ENCODE data around the gene SGCA. TPM values are rescaled to one million over a fixed set of nuclear protein-coding genes. Genes with fewer than 3 reads are reported as not detected.

Gene SGCA
- total and polyA plus RNA-seq, 2 experiments from 2014 or later, result 0.19 TPM; not detected in 1

DNA sequence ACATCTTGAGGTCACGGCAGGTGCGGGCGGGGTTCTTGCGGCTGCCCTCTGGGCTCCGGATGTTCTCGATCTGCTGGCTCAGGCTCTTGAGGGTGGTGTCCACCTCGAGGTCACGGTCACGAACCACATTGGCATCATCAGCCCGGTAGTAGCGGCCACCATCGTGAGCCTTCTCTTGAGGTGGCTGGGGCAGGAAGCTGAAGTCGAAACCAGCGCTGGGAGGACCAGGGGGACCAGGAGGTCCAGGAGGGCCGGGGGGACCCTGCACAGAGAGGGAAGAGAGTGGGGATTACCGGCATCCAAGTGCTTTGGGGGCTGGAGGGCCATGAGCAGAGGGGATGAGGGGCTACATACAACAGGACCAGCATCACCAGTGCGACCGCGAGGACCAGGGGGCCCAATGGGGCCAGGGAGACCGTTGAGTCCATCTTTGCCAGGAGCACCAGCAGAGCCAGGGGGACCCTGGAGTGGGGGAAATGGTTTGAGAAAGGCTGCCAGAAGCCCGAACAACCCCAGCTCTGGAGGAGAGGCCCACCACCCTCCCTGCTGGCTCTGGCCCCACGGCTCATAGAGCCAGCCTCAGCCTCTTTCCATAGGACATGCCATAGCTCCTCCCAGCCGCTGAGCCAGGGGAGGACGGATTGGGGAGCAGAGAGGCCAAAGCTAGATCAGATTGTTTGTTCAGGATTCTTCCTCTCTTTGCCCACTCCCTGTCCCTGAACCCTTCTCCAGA lies 21.0 kb downstream of the SGCA start (continued):
- TF ChIP-seq ZNF462 (CRISPR knock-in tag; IDR thresholded peaks at IDR 0.05) (no peak), EZH2phosphoT487 (IDR thresholded peaks at IDR 0.05; ENCODE audit: unreplicated experiment) (no peak), EZH2 (IDR thresholded peaks at IDR 0.05; ENCODE audit: low read depth, unreplicated experiment) (no peak), ZNF331 (CRISPR knock-in tag; IDR thresholded peaks at IDR 0.05; ENCODE audit: low read depth) (no peak), JUNB (IDR thresholded peaks at IDR 0.05; ENCODE audit: unreplicated experiment) (no peak), REST (IDR thresholded peaks at IDR 0.05; ENCODE audit: unreplicated experiment) (no peak)

Measured in GM23338 (cell line).